H1 (cell line): ENCODE measurements around the gene FBP1. TPM values are rescaled to one million over a fixed set of nuclear protein-coding genes. Genes with fewer than 3 reads are reported as not detected.

ENCODE experiments used
- CTCF ChIA-PET: fragments of 300-600 bp; sonication (Branson Sonifier 250); formaldehyde crosslinking; loops from one replicate; lab custom pipeline; 2021; ENCODE audit not compliant: partially characterized antibody; lab: Charles Lee
- POLR2A ChIA-PET: fragments of 300-600 bp; sonication (Branson Sonifier 250); formaldehyde crosslinking; loops from one replicate; lab custom pipeline; 2021; ENCODE audit warnings: inconsistent platforms; ENCODE audit not compliant: partially characterized antibody; lab: Charles Lee
- DNase-seq, 2 experiments: peaks; one replicate each; pipeline versions ENCODE4 v3.0.0 to v3.0.0-alpha.2; 2010 to 2022; ENCODE audit warnings: low spot score in 2 of 2, low read depth in 1 of 2, mixed read lengths in 1 of 2
- FAIRE-seq: peaks from 2 replicates; lab custom pipeline; 2011; peaks lifted over from hg19 to GRCh38; lab: Jason Lieb, UNC
- H2AFZ ChIP-seq: 2 replicates; pipeline ENCODE4 v1.8.1; 2012; ENCODE audit warnings: low read length, inconsistent platforms
- H2AK5ac ChIP-seq: 2 replicates; pipeline ENCODE4 v1.6.1; 2013; ENCODE audit warnings: low read depth, low read length
- H2BK120ac ChIP-seq: replicated peaks from 2 replicates; pipeline ENCODE3; 2013; ENCODE audit warnings: low read depth, low read length, inconsistent platforms
- H2BK12ac ChIP-seq: 2 replicates; pipeline ENCODE4 v1.6.1; 2013; ENCODE audit warnings: low read depth, low read length
- H2BK15ac ChIP-seq: 2 replicates; pipeline ENCODE4 v1.6.1; 2013; ENCODE audit warnings: low read length
- H2BK20ac ChIP-seq: 2 replicates; pipeline ENCODE4 v1.6.1; 2013; ENCODE audit warnings: low read length
- H2BK5ac ChIP-seq: 2 replicates; pipeline ENCODE4 v1.6.1; 2013; ENCODE audit warnings: low read depth, low read length
- H3K14ac ChIP-seq: 2 replicates; pipeline ENCODE4 v1.6.1; 2013; ENCODE audit warnings: inconsistent platforms; ENCODE audit not compliant: insufficient read length
- H3K18ac ChIP-seq: 2 replicates; pipeline ENCODE4 v1.6.1; 2013; ENCODE audit warnings: low read length; ENCODE audit errors: extremely low read depth
- H3K23ac ChIP-seq: 2 replicates; pipeline ENCODE4 v1.6.1; 2013; ENCODE audit warnings: inconsistent platforms; ENCODE audit not compliant: insufficient read length
- H3K23me2 ChIP-seq: 2 replicates; pipeline ENCODE4 v1.6.1; 2013; ENCODE audit warnings: low read depth, low read length
- H3K27ac ChIP-seq: 2 replicates; pipeline ENCODE4 v1.6.1; 2011; ENCODE audit warnings: low read depth, low read length, inconsistent platforms
- H3K27me3 ChIP-seq, 4 experiments: replicated peaks in 1 of 4; 1 replicate in 1 of 4; 2 replicates in 3 of 4; pipeline versions ENCODE4 v1.6.1 to v1.8.1; 2011 to 2013; ENCODE audit warnings: low read length in 3 of 4, mild to moderate bottlenecking in 3 of 4, inconsistent platforms in 2 of 4, mixed read lengths in 2 of 4, moderate library complexity in 1 of 4; ENCODE audit not compliant: control insufficient read depth in 3 of 4, insufficient read depth in 3 of 4; ENCODE audit errors: extremely low read depth in 1 of 4
- H3K36me3 ChIP-seq, 4 experiments: 2 replicates each; pipeline versions ENCODE4 v1.6.1 to v1.8.1; 2011 to 2013; ENCODE audit warnings: mild to moderate bottlenecking in 4 of 4, low read length in 3 of 4, moderate library complexity in 2 of 4, control low read depth in 1 of 4, inconsistent platforms in 1 of 4; ENCODE audit not compliant: insufficient read depth in 4 of 4, control insufficient read depth in 2 of 4
- H3K4ac ChIP-seq: replicated peaks from 2 replicates; pipeline ENCODE3; 2013; ENCODE audit warnings: low read length, low read depth, mixed read lengths, inconsistent platforms; ENCODE audit not compliant: insufficient read length
- H3K4me1 ChIP-seq, 4 experiments: replicated peaks in 1 of 4; 1 replicate in 1 of 4; 2 replicates in 3 of 4; pipeline versions ENCODE4 v1.6.1 to v1.8.1; 2011 to 2013; ENCODE audit warnings: low read length in 3 of 4, inconsistent platforms in 2 of 4, mixed read lengths in 1 of 4; ENCODE audit not compliant: insufficient read depth in 4 of 4, control insufficient read depth in 3 of 4
- H3K4me2 ChIP-seq, 2 experiments: 2 replicates each; pipeline versions ENCODE4 v1.6.1 to v1.8.1; 2011 to 2013; ENCODE audit warnings: low read depth in 2 of 2, low read length in 2 of 2, control low read depth in 1 of 2, inconsistent platforms in 1 of 2, mild to moderate bottlenecking in 1 of 2; ENCODE audit not compliant: insufficient read depth in 1 of 2
- H3K4me3 ChIP-seq, 4 experiments: fragments of 200-600, 300-600 bp in 1 of 4; sonication (generic), shearing (Covaris generic), sonication (Bioruptor Twin) in 1 of 4; 2 replicates each; pipeline versions ENCODE4 v1.5.1 to v1.8.1; 2011 to 2016; ENCODE audit warnings: low read length in 4 of 4, low read depth in 3 of 4, control low read depth in 2 of 4, inconsistent platforms in 2 of 4, mild to moderate bottlenecking in 2 of 4, mixed read lengths in 1 of 4, moderate library complexity in 1 of 4; ENCODE audit not compliant: insufficient read depth in 2 of 4; ENCODE audit errors: extremely low read depth in 1 of 4
- H3K56ac ChIP-seq: replicated peaks from 2 replicates; pipeline ENCODE3; 2013; ENCODE audit warnings: low read depth, mild to moderate bottlenecking, mixed read lengths, low read length, inconsistent platforms; ENCODE audit not compliant: insufficient read length
- H3K79me1 ChIP-seq: 2 replicates; pipeline ENCODE4 v1.6.1; 2013; ENCODE audit warnings: low read depth, low read length, control low read depth
- H3K79me2 ChIP-seq, 2 experiments: 2 replicates each; pipeline versions ENCODE4 v1.6.1 to v1.8.1; 2012 to 2013; ENCODE audit warnings: low read length in 2 of 2, mild to moderate bottlenecking in 2 of 2, inconsistent platforms in 1 of 2; ENCODE audit not compliant: insufficient read depth in 2 of 2, control insufficient read depth in 1 of 2
- H3K9ac ChIP-seq, 4 experiments: replicated peaks in 1 of 4; 1 replicate in 1 of 4; 2 replicates in 3 of 4; pipeline versions ENCODE4 v1.6.1 to v1.8.1; 2011 to 2013; ENCODE audit warnings: low read depth in 3 of 4, low read length in 3 of 4, control low read depth in 2 of 4, mild to moderate bottlenecking in 2 of 4, moderate library complexity in 2 of 4, inconsistent platforms in 1 of 4; ENCODE audit errors: extremely low read depth in 1 of 4
- H3K9me3 ChIP-seq, 2 experiments: 2 replicates each; pipeline versions ENCODE4 v1.6.1 to v1.8.1; 2012 to 2013; ENCODE audit warnings: mild to moderate bottlenecking in 2 of 2, moderate library complexity in 2 of 2, control low read depth in 1 of 2, inconsistent platforms in 1 of 2, low read depth in 1 of 2, low read length in 1 of 2, mixed read lengths in 1 of 2; ENCODE audit not compliant: insufficient read depth in 2 of 2
- H4K20me1 ChIP-seq, 2 experiments: replicated peaks in 1 of 2; 2 replicates each; pipeline versions ENCODE3 to v1.8.1; 2011 to 2013; ENCODE audit warnings: inconsistent platforms in 2 of 2, low read length in 2 of 2, mild to moderate bottlenecking in 1 of 2; ENCODE audit not compliant: insufficient read depth in 2 of 2, control insufficient read depth in 1 of 2
- H4K5ac ChIP-seq: 2 replicates; pipeline ENCODE4 v1.6.1; 2013; ENCODE audit warnings: low read length, low read depth, mixed read lengths, inconsistent platforms; ENCODE audit not compliant: insufficient read length
- H4K8ac ChIP-seq: 2 replicates; pipeline ENCODE4 v1.8.0; 2013; ENCODE audit warnings: mild to moderate bottlenecking, moderate library complexity, low read length, inconsistent platforms; ENCODE audit not compliant: insufficient read depth; ENCODE audit errors: extremely low read depth
- H4K91ac ChIP-seq: replicated peaks from 2 replicates; pipeline ENCODE3; 2013; ENCODE audit warnings: low read length, mixed read lengths, inconsistent platforms; ENCODE audit not compliant: insufficient read length
- ATF2 ChIP-seq: IDR thresholded peaks from 2 replicates; pipeline ENCODE4 v1.6.1; 2012; ENCODE audit warnings: low read length, inconsistent platforms
- BCL11A ChIP-seq, 2 experiments: IDR thresholded peaks; one replicate each; pipeline ENCODE4 v1.6.1; 2011; ENCODE audit warnings: low read depth in 2 of 2, low read length in 2 of 2, mild to moderate bottlenecking in 2 of 2
- HDAC2 ChIP-seq, 2 experiments: fragments of 300-600 bp in 1 of 2; sonication (generic) in 1 of 2; IDR thresholded peaks; 2 replicates each; pipeline ENCODE4 v1.6.1; 2011 to 2012; ENCODE audit warnings: low read depth in 2 of 2, low read length in 2 of 2, mild to moderate bottlenecking in 2 of 2, moderate library complexity in 2 of 2, borderline replicate concordance in 1 of 2, inconsistent platforms in 1 of 2
- HDAC6 ChIP-seq: IDR thresholded peaks from one replicate; pipeline ENCODE4 v1.7.1; 2012; ENCODE audit warnings: low read depth, mild to moderate bottlenecking, inconsistent platforms, low read length, moderate library complexity
- POLR2AphosphoS5 ChIP-seq: IDR thresholded peaks from 2 replicates; pipeline ENCODE4 v1.6.1; 2011; ENCODE audit warnings: low read depth, low read length
- RAD21 ChIP-seq, 2 experiments: IDR thresholded peaks in 1 of 2; conservative IDR thresholded peaks in 1 of 2; 2 replicates each; pipeline ENCODE4 v1.6.1; 2011; ENCODE audit warnings: low read depth in 2 of 2, low read length in 2 of 2, improper control_type of control experiment in 1 of 2, inconsistent platforms in 1 of 2, mild to moderate bottlenecking in 1 of 2, moderate library complexity in 1 of 2
- SUZ12 ChIP-seq: fragments of 200-600 bp; sonication (generic); IDR thresholded peaks from 2 replicates; pipeline ENCODE4 v1.6.1; 2012; ENCODE audit warnings: mild to moderate bottlenecking, inconsistent platforms, low read length, moderate library complexity, mixed read lengths
- TBP ChIP-seq: IDR thresholded peaks from 2 replicates; pipeline ENCODE4 v1.6.1; 2011; ENCODE audit warnings: low read depth, low read length, improper control_type of control experiment
- WGBS, 2 experiments: shearing (Covaris generic) in 1 of 2; methylation state at CpG; one replicate each; pipeline versions ENCODE4 v1.1.6 to v1.1.7; 2013 to 2015; ENCODE audit warnings: low lambda C conversion rate in 2 of 2, mixed read lengths in 2 of 2, inconsistent platforms in 1 of 2, low coverage in 1 of 2, missing lambda C conversion rate in 1 of 2; ENCODE audit not compliant: insufficient replicate concordance in 2 of 2, insufficient coverage in 1 of 2, insufficient read length in 1 of 2; ENCODE audit errors: extremely low coverage in 1 of 2, missing lambda C conversion rate in 1 of 2; 5-methylcytosine and 5-hydroxymethylcytosine counted together
- polyA plus RNA-seq, 7 experiments: library from polyadenylated mRNA; depleted of rRNA in 3 of 7; stranded (reverse) in 5 of 7; unstranded in 2 of 7; fragments of >200 nt in 5 of 7; fragments of 200-250 nt in 2 of 7; gene quantifications; 1 replicate in 5 of 7; 2 replicates in 1 of 7; 4 replicates in 1 of 7; pipeline versions ENCODE4 v1.2.1 to v1.2.3, GENCODE V29; 2011 to 2013; ENCODE audit warnings: missing spikeins in 2 of 7, mixed read lengths in 2 of 7
- total RNA-seq: library from RNA; stranded (reverse); fragmentation: NEBNext Ultra II Directional; extraction: Animal tissue kit (Norgen Biotek cat#: 25700); gene quantifications from 2 replicates; pipeline ENCODE4 v1.2.1, GENCODE V29; 2021

The FBP1 gene
- total and polyA plus RNA-seq, 2 of the 8 experiments (the other 6 are each of a cell fraction or from before 2014, with no cell fraction given), result 1.0 to 4.1 TPM

- no peaks in the 10 kb centered on the region; a peak in 1 of 7 replicates for H3K4me1 ChIP-seq
- H4K8ac ChIP-seq, result no peak overlapping the region
- no peak overlapping the region for H3K4me2 ChIP-seq
- H3K56ac ChIP-seq, result no peak overlapping the region
- H3K4me3 ChIP-seq, result no peak overlapping the region
- FAIRE-seq (no peak), DNase-seq (no peak)
- H3K14ac ChIP-seq, result no peak overlapping the region
- no peaks in the 10 kb centered on the region for H3K23me2 ChIP-seq
- H4K20me1 ChIP-seq, result no peaks in the 10 kb centered on the region
- H3K23ac ChIP-seq, result no peak overlapping the region
- H2BK20ac ChIP-seq, result no peak overlapping the region
- H3K18ac ChIP-seq, result no peak overlapping the region
- H3K9me3 ChIP-seq, result no peaks in the 10 kb centered on the region
- H3K4ac ChIP-seq, result no peak overlapping the region
- no peaks in the 10 kb centered on the region; a peak in 1 of 7 replicates for H3K27me3 ChIP-seq
- no peak overlapping the region for H3K9ac ChIP-seq
- no peak overlapping the region for H2AK5ac ChIP-seq
- 85% methylated on average over 2 of the region's 2 CpGs; no CpG with 5 or more reads in 1 of the 2 experiments for WGBS, 2 experiments
- no peaks in the 10 kb centered on the region for H3K36me3 ChIP-seq
- ChIA-PET CTCF (interaction anchor here (0.6 to 3.7 kb wide), 48 partner anchors 8 to 839 kb away, joined by 3 to 28 read pairs (median 4); partner anchors contain the start of gene PCAT7), POLR2A (no interaction called here)
- no peak overlapping the region for H2BK12ac ChIP-seq
- no peak overlapping the region for H3K27ac ChIP-seq
- no peak overlapping the region for H2BK15ac ChIP-seq
- no peak overlapping the region for H4K91ac ChIP-seq
- H3K79me2 ChIP-seq, result no peaks in the 10 kb centered on the region
- no peak overlapping the region; the same call in 1 of the 2 replicates for H2AFZ ChIP-seq
- H3K79me1 ChIP-seq, result no peaks in the 10 kb centered on the region
- H2BK120ac ChIP-seq, result no peak overlapping the region
- no peak overlapping the region for H2BK5ac ChIP-seq
- H4K5ac ChIP-seq, result no peak overlapping the region
- TF ChIP-seq BCL11A (IDR thresholded peaks at IDR 0.05; ENCODE audit: low read depth in 2 of 2, low read length in 2 of 2), result no peak
- TF ChIP-seq HDAC6, result no peak
- no peak for TF ChIP-seq HDAC2 (IDR thresholded peaks at IDR 0.05; ENCODE audit: borderline replicate concordance in 1 of 2, low read depth in 2 of 2, low read length in 2 of 2)
- TF ChIP-seq SUZ12, result no peak
- no peak for TF ChIP-seq POLR2AphosphoS5
- no peak for TF ChIP-seq TBP
- TF ChIP-seq ATF2, result no peak
- TF ChIP-seq RAD21 (IDR thresholded peaks at IDR 0.05 in 1 of 2, conservative IDR thresholded peaks at IDR 0.05 in 1 of 2; ENCODE audit: low read depth in 2 of 2, low read length in 2 of 2), result no peak
Measured at GRCh38 chr9:94680621-94681020, 41.3 kb upstream of the FBP1 start.
